ENCODE data around the gene NHLH1. TPM values are rescaled to one million over a fixed set of nuclear protein-coding genes. Genes with fewer than 3 reads are reported as not detected.
A peak's percentile ranks its signal among the peaks of the same experiment; 100 is the strongest.

Gene NHLH1
- total RNA-seq, 4 donors from 2014 or later: 0.46 TPM; not detected in 3

- H3K4me1 ChIP-seq: peaks cover 30 to 37% of the 10 kb centered on the region in 2 donors
- peaks cover 0 to 44% of the 10 kb centered on the region in 2 donors for H3K36me3 ChIP-seq
- no peaks in the 10 kb centered on the region for H3K27me3 ChIP-seq
- DNase-seq (no peak), ATAC-seq (no peak)
- H3K4me3 ChIP-seq: no peak overlapping the region
- intact Hi-C loops (cut with DNase I; ENCODE audit: low total_unique reads): loop anchor here (5.0 to 10.0 kb wide), 6 partner anchors 37 to 972 kb away; partner anchors contain the start of genes CASQ1, IGSF8, PIGM and SDHC
- TF ChIP-seq POLR2A (IDR thresholded peaks at IDR 0.05) (no peak), CTCF (IDR thresholded peaks at IDR 0.05 in 4 of 5, conservative IDR thresholded peaks at IDR 0.05 in 1 of 5) (no peak)
- in situ Hi-C loops (cut with MboI; ENCODE audit: low sequenced_read_pairs in 4 of 4): loop anchor here in 1 of 4 donors (25.0 kb wide), 1 partner anchor 1422 kb away; the partner anchor contains the start of gene ATF6
- no peak overlapping the region for H3K27ac ChIP-seq
- no peaks in the 10 kb centered on the region for H3K9me3 ChIP-seq
Observed at GRCh38 chr1:160340146-160340545, 26.7 kb upstream of the NHLH1 start.

GRCh38 chr1:160340866-160341265 lies 26.0 kb upstream of the NHLH1 start:
- Histone ChIP-seq H3K4me3 (peak overlapping the region in 1 of 4 donors; percentile 81), H3K9me3 (no peaks in the 10 kb centered on the region), H3K4me1 (peaks cover 30 to 39% of the 10 kb centered on the region in 2 donors), H3K27me3 (no peaks in the 10 kb centered on the region), H3K27ac (no peak overlapping the region), H3K36me3 (peaks cover 0 to 45% of the 10 kb centered on the region in 2 donors)
- TF ChIP-seq CTCF (IDR thresholded peaks at IDR 0.05 in 4 of 5, conservative IDR thresholded peaks at IDR 0.05 in 1 of 5) (no peak), POLR2A (IDR thresholded peaks at IDR 0.05) (no peak)
- intact Hi-C loops (cut with DNase I; ENCODE audit: low total_unique reads) (loop anchor here (5.0 to 10.0 kb wide), 6 partner anchors 36 to 971 kb away; partner anchors contain the start of genes CASQ1, IGSF8, PIGM and SDHC), in situ Hi-C loops (cut with MboI; ENCODE audit: low sequenced_read_pairs in 4 of 4) (loop anchor here in 1 of 4 donors (25.0 kb wide), 1 partner anchor 1421 kb away; the partner anchor contains the start of gene ATF6)
- ATAC-seq (no peak), DNase-seq (no peak)

GRCh38 chr1:160342526-160342925 lies 24.3 kb upstream of the NHLH1 start:
- intact Hi-C loops (cut with DNase I; ENCODE audit: low total_unique reads): loop anchor here (5.0 to 10.0 kb wide), 6 partner anchors 35 to 970 kb away; partner anchors contain the start of genes CASQ1, IGSF8, PIGM and SDHC
- no peaks in the 10 kb centered on the region for H3K27me3 ChIP-seq
- no peak for TF ChIP-seq POLR2A (IDR thresholded peaks at IDR 0.05)
- no peak for TF ChIP-seq CTCF (IDR thresholded peaks at IDR 0.05 in 4 of 5, conservative IDR thresholded peaks at IDR 0.05 in 1 of 5)
- ATAC-seq (peak in 1 of 2 donors; percentile 11), DNase-seq (no peak)
- H3K36me3 ChIP-seq: peaks cover 0 to 42% of the 10 kb centered on the region in 2 donors
- no peaks in the 10 kb centered on the region for H3K9me3 ChIP-seq
- peak overlapping the region; percentile 77 to 96 (median 86) for H3K4me3 ChIP-seq
- H3K27ac ChIP-seq: peak overlapping the region; percentile 89 to 96 (median 96)
- in situ Hi-C loops (cut with MboI; ENCODE audit: low sequenced_read_pairs in 4 of 4): loop anchor here in 1 of 4 donors (25.0 kb wide), 1 partner anchor 1420 kb away; the partner anchor contains the start of gene ATF6
- peaks cover 30 to 39% of the 10 kb centered on the region in 2 donors for H3K4me1 ChIP-seq

- TF ChIP-seq POLR2A (IDR thresholded peaks at IDR 0.05): peak; percentile 86 to 93
- peak in 2 of 5 experiments; percentile 24 to 31 for TF ChIP-seq CTCF (IDR thresholded peaks at IDR 0.05 in 4 of 5, conservative IDR thresholded peaks at IDR 0.05 in 1 of 5)
Observed at GRCh38 chr1:160342953-160343869, 23.7 kb upstream of the NHLH1 start, which contains the start of the genes COPA and NCSTN. COPA (minus strand) TSS chr1:160343250; CDS start chr1:160343170, 80 bp downstream. NCSTN (plus strand) TSS chr1:160343383; CDS start chr1:160343397, 14 bp downstream.

More at GRCh38 chr1:160342953-160343869, 23.7 kb upstream of the NHLH1 start, which contains the start of the genes COPA and NCSTN:
- no peaks in the 10 kb centered on the region for H3K27me3 ChIP-seq
- peaks cover 30 to 39% of the 10 kb centered on the region in 2 donors for H3K4me1 ChIP-seq
- no peaks in the 10 kb centered on the region for H3K9me3 ChIP-seq
- intact Hi-C loops (cut with DNase I; ENCODE audit: low total_unique reads) (loop anchor here (5.0 to 10.0 kb wide), 6 partner anchors 34 to 969 kb away; partner anchors contain the start of genes CASQ1, IGSF8, PIGM and SDHC), in situ Hi-C loops (cut with MboI; ENCODE audit: low sequenced_read_pairs in 4 of 4) (loop anchor here in 1 of 4 donors (25.0 kb wide), 1 partner anchor 1419 kb away; the partner anchor contains the start of gene ATF6)
- DNase-seq (peak; percentile 92), ATAC-seq (peak; percentile 99 to 100)
- peaks cover 0 to 42% of the 10 kb centered on the region in 2 donors for H3K36me3 ChIP-seq
- H3K27ac ChIP-seq: peak within 1 kb of the TSS; percentile 89 to 96 (median 96)
- peak within 1 kb of the TSS; percentile 77 to 96 (median 86) for H3K4me3 ChIP-seq
